GM21381 (cell line): ENCODE data around the gene PARD3.
A peak's percentile ranks its signal among the peaks of the same experiment; 100 is the strongest.

Experiments used
- ATAC-seq: cut with Tn5 transposase; IDR thresholded peaks from one replicate; pipeline ENCODE4 v1.9.1; 2021; ENCODE audit warnings: mild to moderate bottlenecking, moderate library complexity; ENCODE audit not compliant: unreplicated experiment

PARD3 gene

DNA sequence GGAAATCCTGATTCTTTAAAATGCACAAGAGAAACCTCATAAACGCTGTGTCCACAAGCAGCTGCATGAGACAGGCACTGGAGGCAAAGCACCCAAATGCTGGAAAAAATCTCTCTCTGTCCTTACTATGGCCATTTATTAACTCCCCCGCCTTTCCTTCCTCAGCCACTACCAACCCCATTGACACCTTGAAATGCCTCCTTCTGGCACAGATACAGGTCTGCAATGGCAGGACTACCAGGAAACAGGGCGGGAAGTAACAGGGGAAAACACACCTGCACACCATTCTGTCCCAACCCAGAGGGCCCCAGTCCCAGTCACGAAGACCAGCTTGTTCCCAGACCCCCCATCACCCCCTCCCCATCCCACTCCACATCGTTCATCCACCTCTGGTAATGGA is 224.3 kb downstream of the PARD3 start:
- ATAC-seq = no peak

DNA sequence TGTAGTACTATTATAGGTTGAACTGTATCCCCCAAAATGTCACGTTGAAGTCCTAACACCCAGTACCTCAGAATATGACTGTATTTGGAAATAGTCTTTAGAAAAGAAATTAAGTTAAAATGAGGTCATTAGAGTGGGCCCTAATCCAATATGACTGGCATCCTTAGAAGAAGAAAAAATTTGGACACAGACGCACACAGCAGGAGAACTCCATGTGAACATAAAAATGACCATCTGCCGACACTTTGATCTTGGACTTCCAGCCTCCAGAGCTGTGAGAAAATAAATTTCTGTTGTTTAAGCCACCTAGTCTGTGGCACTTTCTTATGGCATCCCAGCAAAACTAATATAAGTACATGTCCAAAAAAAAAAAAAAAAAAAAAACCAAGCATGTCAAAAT is 225.8 kb downstream of the PARD3 start:
- ATAC-seq = no peak

DNA sequence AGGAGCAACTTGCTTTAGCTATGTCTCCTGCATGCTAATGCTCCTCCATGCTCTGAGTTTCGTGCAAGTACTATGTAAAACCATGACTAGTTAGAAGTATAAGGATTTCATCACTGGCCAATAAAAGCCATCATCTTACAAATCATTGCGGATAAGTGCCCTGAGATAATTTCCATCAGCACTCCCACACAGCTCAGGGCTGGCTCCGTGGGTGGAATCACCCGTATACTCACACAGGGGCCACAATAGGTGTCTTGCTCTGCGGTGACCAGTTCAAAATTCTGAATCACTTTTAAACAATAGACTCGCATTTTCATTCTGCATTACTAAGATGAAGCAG is 227.4 kb downstream of the PARD3 start:
- ATAC-seq = no peak

DNA sequence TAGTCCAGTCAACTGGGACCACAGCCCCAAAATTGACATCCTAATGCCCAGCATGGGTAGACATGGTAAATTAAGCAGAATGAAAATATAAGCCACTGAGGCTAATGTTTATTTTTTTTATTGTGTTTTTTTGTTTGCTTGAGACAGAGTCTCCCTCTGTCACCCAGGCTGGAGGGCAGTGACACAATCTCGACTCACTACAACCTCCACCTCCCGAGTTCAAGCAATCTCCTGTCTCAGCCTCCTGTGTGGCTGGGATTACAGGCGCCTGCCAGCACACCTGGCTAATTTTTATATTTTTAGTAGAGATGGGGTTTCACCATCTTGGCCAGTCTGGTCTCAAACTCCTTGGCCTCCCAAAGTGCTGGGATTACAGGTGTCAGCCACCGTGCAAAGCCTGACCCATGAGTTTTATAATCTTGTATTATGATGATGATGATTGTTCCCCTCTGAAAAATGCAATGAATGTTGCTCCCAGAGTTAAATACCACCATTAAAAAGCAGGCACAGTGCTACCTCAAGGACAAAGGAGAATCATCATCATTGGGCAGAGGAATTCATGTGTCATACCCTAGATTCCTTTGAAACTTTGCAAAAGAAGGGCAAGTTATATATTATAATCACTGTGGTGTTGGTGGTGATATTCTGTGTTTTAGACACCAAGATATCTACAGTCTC is 228.0 kb downstream of the PARD3 start:
- ATAC-seq = no peak

DNA sequence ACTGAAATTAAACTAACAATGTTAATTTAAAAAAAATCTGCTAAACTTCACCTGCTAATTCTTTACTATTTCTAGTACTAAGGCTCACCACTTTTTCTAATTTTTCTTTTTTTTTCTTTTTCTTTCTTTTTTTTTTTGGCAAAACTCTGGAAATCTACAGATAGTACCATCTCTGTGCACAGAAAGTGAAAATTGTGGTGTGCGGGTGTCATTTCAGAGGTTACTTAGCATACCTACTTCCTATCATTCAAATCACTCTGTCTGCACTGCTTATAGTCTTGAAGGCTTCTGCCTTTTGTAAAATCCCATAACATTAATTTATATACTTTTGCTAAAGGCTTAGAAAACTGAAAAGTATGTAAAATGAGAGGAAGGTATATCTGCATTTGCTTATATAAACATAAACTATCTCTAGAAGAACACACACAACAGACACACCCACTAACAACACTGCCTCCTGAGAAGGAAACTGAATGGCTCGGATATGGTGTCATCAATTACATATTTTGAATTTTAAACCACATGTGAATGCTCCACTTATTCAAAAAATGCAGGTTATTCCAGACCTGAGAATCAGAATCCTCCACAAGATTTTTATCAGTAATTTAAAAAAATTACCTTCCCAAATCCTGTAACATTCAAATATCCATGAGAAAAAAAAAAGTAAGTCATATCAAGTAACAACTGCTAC is 229.5 kb downstream of the PARD3 start:
- peak; percentile 74 for ATAC-seq

DNA sequence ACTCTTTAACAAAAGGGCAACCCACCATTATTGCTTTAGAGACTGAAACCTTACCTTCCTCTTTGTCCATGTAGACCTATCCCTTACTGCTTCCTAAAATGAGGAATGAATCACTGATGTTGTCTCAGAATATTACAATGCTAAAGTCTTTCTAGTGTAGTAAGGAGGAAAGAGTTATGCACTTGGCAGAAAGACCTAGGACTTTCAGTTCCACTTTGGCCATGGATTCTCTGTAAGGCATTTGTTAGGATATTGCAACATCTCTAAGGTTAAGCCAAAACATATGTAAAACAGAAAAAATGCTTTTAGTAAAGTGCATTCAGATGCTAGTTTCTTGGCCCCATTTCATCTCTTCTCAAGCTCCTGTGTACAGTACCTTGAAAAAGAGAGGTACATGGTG is 230.9 kb downstream of the PARD3 start:
- no peak for ATAC-seq

DNA sequence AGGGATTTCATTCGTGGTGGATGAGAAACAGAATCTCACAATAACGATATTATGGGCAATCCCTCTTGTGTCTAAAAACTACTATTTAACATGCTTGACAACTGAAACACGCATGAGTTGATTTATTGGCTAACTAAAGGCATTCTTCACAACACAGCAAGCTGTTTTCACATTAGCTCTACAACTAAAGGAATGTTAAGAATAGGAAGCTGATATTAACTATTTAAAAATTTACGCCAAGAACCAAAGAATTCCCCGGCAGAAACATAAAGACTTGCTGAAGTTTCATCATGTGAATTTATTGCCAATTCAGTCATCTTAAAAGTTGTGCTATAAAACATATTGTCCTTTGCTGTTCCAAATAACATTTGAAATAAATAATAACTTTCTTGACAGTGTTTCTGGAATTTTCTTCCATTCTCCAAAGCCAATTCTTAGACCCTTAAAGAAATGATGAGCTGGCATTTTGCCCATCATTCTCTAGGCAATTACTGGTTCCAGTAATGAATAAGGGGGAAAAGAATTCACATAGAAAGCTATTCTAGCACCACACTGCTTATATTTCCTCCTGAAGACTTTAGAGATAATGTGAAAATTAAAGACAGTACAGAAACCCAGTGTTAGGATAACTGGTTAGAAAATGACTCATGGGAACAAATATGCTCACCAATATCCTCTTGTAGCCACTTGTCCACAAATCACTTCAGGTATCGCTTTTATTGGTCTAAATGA is 233.1 kb downstream of the PARD3 start:
- no peak for ATAC-seq

DNA sequence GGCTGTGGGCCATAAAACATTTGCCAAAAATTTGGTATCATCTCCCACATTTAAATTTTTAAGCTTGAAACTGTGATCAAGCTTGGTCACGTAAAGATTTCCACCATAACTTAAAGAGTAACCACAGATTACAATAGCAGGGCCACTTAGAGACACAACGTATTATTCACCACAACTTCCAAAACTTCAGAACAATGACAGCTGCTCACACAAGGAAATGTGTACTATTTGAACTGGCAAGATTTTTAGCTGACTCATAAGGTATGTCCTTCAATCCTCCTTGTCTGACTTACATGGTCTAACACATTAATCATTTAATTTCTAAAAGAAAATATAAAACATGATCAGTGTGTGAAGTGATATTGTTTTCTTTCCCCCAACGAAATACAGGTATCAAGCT is 234.5 kb downstream of the PARD3 start:
- ATAC-seq = no peak

DNA sequence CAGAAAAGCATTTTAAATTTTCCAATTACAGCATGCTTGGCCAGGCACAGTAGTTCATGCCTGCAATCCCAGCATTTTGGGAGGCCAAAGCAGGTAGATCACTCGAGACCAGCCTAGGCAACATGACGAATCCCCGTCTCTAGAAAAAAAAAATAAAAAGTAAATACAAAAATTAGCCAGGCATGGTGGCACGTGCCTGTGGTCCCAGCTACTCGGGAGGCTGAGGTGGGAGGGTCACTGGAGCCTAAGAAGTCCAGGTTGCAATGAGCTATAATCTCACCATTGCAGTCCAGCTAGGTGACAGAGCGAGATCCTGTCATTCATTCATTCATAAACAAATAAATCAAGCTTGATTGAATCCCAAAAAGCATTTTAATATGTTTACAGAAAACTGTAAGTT is 234.9 kb downstream of the PARD3 start:
- ATAC-seq = no peak

DNA sequence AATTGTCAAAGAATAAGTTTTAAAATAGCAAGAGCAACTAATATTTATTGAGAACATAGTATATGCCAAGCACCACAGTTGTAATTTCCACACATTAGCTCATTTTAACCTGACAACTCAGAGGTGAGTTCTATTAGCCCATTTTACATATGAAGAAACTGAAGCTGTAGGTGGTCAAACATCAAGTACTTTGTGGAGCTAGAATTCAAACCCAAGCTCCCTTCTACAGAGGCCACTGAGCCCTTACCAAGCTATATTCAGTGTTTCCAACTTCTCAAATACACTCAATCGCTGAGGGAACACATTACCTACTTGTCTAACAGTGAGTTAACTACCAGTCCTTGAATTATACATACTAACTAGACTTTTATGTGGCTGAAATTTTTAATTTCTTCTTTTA is 236.6 kb downstream of the PARD3 start:
- no peak for ATAC-seq

DNA sequence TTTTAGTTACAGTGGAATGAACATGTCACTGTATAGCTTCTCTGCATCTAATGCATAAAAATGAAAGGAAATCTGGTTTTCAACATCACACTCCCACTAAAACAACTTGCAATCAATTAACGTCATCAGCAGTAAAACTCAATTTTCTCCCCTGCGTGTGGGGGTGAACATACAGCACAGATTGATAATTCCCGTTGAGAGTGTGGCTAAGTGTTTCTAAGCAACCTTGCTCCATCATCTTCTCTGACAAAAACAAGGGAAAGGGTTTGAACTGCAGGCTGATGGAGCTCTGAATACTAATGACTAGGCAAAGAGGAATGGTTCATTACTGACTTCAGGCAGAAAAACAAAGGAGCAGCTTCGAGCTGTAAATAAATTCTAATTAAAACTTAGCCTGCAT is 238.3 kb downstream of the PARD3 start:
- ATAC-seq = no peak

DNA sequence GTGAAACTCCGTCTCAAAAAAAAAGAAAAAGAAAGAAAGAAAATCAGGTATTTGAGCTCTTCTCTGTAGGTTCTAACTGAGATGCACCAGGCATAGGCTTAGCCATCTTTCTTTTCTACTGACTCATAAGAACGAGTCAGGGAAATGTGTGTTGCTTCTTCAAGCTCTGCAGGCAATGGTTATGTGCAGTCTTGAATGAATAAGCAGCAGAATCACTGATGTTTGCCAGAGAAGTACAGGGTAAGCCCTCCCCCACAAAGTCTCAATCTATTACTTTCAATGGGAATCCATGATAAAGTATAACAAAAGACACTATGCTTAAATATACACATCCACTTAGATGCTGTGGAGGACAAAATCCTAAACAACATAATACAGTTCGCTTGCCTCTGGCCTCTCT is 239.2 kb downstream of the PARD3 start:
- no peak for ATAC-seq

DNA sequence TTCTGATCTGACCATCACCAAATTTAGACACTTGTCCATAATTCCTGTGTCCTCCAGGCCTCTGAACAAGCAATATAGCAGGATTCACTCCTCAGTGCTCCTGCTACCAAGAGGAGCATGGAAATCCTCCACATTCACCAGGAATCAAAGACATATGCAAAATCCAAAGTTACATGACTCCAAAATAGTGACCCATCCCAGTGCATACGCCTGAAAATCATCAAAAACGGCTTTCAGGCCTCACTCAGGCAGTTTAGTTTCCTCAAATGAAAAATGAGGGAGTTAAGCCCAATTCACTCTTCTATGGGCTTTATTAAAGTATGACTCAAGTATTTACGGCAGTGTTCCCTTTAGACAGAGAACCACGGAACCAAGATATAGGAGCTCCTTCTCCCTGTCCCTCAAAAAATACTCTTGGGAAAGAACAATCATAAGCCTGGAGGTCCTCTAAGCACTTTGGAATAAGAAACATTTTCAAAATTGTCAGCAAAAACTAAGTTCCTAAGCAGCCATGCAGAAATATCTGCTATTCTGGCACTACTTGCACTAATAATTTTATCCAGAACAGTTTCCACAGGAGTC is 240.7 kb downstream of the PARD3 start:
- ATAC-seq = no peak

DNA sequence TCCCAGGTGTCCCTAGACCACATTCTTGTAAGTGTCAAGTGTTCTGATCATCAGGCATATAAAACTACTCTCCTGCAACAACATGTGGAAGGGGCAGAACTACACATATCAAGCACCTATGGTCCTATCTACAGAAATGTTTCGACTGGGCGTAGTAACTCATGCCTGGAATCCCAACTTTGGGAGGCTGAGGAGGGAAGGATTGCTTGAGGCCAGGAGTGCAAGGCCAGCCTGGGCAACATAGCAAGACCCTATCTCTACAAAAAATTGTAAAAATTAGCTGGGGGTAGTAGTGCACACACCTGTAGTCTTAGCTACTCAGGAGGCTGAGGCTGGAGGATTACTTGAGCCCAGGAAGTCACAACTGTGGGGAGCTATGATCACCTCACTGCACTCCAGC is 244.2 kb downstream of the PARD3 start:
- no peak for ATAC-seq

DNA sequence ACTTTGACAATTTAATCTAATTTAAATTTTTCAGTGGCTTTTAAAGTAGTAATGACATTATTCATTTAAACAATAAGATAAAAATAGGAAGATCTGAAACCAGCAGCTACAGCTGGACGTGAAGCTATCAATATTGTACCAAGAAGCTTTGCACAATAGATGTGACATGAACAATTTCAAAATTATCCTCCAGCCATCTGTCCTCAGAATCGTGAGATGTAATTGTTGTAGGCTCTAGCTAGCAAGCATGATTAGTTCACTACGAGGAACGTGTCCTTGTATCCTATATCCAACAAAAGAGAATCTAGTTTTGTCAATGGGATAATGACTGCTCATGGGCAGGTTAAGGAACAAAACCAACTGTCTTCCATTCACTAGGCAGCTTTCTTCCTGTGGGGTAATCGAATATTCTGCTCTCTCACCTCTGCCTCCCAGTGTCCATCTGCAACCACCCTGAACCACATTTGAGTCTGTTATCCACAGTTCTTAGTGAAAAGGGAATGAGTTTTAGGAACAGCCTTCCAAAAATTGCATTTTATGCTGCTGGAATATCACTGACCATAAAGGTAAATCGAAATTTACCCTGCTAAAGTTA is 247.3 kb downstream of the PARD3 start:
- ATAC-seq = no peak

DNA sequence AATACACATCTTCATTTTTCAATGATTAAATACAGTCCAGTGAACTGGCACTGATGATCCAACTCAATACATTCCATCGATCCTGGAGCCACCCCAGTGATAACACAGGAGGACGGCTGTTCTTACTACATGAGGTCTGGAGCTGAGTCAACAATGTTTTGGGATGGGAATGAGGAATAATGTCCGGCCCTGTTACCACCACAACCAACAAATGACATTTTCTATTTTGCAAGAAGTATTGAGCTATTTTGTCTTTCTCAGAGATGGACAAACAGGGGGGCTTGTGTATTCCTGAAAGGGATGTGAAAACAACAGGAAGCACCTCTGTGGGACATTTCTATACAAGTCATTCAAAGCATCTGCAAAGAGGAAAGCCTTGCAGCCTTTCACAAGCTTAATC is 249.2 kb downstream of the PARD3 start:
- no peak for ATAC-seq

DNA sequence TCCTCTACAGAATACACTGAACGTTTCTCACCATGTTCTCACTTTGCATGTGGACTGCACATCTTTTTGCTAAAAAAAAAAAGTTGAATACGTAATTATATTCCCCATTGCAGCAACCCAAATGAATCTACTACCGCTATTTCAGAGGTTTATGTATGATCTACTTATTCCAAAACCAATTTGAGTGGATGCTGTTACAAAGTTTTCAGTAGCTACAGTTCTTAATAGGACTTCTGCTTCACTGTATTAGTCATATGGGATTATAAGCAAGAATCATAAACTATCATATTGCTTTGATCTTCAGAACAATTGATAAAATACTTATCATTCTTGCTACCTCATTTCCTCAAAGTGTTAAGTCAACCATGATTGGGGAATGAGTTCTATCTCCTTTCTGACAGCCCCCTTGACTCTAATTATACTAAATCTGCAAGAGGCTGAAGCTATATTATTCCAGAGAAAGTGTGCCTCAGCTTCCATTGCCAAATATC is 257.0 kb downstream of the PARD3 start:
- no peak for ATAC-seq

DNA sequence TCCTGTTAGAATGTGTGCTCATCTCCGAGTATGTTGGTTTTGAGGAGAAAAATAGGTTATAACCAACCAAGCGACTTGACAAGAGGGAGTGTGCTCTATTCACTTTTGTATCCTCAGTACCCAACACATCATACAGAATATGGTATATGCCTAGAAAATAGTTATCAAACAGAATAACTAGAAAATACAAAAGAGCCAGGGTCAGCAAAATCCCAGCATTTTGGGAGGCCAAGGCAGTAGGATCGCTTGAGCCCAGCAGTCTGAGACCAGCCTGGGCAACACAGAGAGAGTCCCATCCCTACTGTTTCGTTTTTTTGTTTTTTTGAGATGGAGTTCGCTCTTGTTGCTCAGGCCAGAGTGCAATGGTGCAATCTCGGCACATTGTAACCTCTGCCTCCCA is 257.9 kb downstream of the PARD3 start:
- no peak for ATAC-seq

DNA sequence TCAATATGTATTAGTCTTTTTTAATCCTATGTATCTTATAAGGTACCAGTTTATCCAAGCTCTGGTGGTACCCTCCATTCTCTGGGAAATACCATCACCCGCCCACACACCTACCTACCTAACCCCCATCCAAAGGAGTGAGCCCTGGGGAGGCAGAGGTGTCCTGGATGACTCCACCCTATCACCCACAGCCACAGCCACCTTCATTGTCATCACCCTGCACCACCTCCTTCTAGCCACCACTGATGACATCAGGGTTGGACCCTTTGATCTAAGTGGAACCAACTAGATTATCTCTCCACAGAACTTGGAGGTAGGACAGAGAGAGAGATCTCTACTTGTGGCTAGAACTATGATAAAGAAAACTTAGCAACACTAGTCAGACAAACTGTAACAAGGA is 259.4 kb downstream of the PARD3 start:
- no peak for ATAC-seq

DNA sequence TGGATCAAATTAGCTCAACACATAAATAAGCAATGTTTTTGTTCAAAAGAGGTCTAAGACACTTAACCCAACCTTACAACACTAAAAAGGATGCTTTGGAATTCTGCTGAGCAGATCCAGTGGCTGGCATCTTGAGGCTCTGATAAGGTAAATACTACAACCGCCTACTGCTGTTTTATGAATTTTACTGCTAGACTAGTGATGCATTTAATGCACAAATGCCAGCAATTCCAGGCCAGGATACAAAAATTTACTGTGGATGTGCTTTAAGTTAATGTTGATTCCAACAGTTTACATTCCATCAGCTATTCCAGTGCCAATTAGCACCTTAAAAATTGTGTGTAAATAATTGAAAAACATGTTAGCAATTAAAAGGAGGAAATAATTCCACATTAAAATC is 261.3 kb downstream of the PARD3 start:
- ATAC-seq = no peak

DNA sequence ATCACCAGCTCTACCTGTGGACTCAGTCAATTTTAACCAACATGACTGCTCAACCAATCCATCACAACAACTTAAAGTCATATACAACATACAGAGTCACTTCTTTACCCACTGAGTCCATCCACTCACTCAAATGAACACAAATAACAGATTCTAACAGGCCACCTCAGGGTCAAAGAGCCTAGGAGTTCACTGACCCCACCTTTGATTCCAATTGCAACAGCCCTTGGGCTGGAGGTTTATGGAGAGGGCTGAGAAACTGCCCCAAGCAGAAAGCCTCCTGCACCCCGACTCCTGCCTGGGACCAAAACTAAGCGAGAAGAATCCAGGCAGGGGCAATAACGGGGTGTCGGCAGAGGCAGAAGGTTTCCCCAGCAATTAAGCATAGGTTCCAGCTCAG is 263.8 kb downstream of the PARD3 start:
- no peak for ATAC-seq
